Measurements from ENCODE around the gene RGL1. TPM values are rescaled to one million over a fixed set of nuclear protein-coding genes. Genes with fewer than 3 reads are reported as not detected.
"Not testable (repeated sequence)": the region's sequence is repeated elsewhere in the genome, so short reads cannot be mapped to it uniquely, and the experiment has no call there.

RGL1 gene
- polyA plus RNA-seq, result 45.2 TPM
- long read RNA-seq, donor 1, full-length matches to known transcripts, result 3 of 3 reads
- long read RNA-seq, donor 1, partial matches to known transcripts, result 0 of 3 reads
- long read RNA-seq, donor 1, other reads (novel, unspliced or antisense), result 0 of 3 reads
- long read RNA-seq, donor 2, full-length matches to known transcripts, result 8 of 35 reads
- long read RNA-seq, donor 2, partial matches to known transcripts, result 27 of 35 reads
- long read RNA-seq, donor 2, other reads (novel, unspliced or antisense), result 0 of 35 reads
- long read RNA-seq, donor 3, result 0 reads
- long read RNA-seq, donor 4, full-length matches to known transcripts, result 1 of 1 reads
- long read RNA-seq, donor 4, partial matches to known transcripts, result 0 of 1 reads
- long read RNA-seq, donor 4, other reads (novel, unspliced or antisense), result 0 of 1 reads
- long read RNA-seq, donor 5, full-length matches to known transcripts, result 1 of 1 reads
- long read RNA-seq, donor 5, partial matches to known transcripts, result 0 of 1 reads
- long read RNA-seq, donor 5, other reads (novel, unspliced or antisense), result 0 of 1 reads
- long read RNA-seq, donor 6, full-length matches to known transcripts, result 6 of 12 reads
- long read RNA-seq, donor 6, partial matches to known transcripts, result 6 of 12 reads
- long read RNA-seq, donor 6, other reads (novel, unspliced or antisense), result 0 of 12 reads
- long read RNA-seq, donor 7, full-length matches to known transcripts, result 1 of 1 reads
- long read RNA-seq, donor 7, partial matches to known transcripts, result 0 of 1 reads
- long read RNA-seq, donor 7, other reads (novel, unspliced or antisense), result 0 of 1 reads
- long read RNA-seq, donor 8, full-length matches to known transcripts, result 2 of 36 reads
- long read RNA-seq, donor 8, partial matches to known transcripts, result 34 of 36 reads
- long read RNA-seq, donor 8, other reads (novel, unspliced or antisense), result 0 of 36 reads
- long read RNA-seq, donor 9, full-length matches to known transcripts, result 3 of 8 reads
- long read RNA-seq, donor 9, partial matches to known transcripts, result 5 of 8 reads
- long read RNA-seq, donor 9, other reads (novel, unspliced or antisense), result 0 of 8 reads
- long read RNA-seq, donor 10, full-length matches to known transcripts, result 10 of 10 reads
- long read RNA-seq, donor 10, partial matches to known transcripts, result 0 of 10 reads
- long read RNA-seq, donor 10, other reads (novel, unspliced or antisense), result 0 of 10 reads
- long read RNA-seq, donor 11, full-length matches to known transcripts, result 2 of 2 reads
- long read RNA-seq, donor 11, partial matches to known transcripts, result 0 of 2 reads
- long read RNA-seq, donor 11, other reads (novel, unspliced or antisense), result 0 of 2 reads

- WGBS (ENCODE audit: insufficient coverage, low lambda C conversion rate), result no CpG with 5 or more reads among the region's 58 CpGs
- DNase-seq, result peak; percentile 81 to 89
- Histone ChIP-seq H3K4me1 (ENCODE audit: control insufficient read depth, insufficient read depth, low read length) (peaks cover 3% of the 10 kb centered on the region), H3K27ac (ENCODE audit: low read length) (peak within 1 kb of the TSS; percentile 93), H3K36me3 (ENCODE audit: control insufficient read depth, insufficient read depth, low read length) (peaks cover 2% of the 10 kb centered on the region), H3K9me3 (ENCODE audit: control insufficient read depth, low read depth, low read length) (peaks cover 5% of the 10 kb centered on the region), H3K27me3 (ENCODE audit: control insufficient read depth, insufficient read depth, low read length) (no peaks in the 10 kb centered on the region), H3K4me3 (ENCODE audit: low read length) (peak within 1 kb of the TSS; percentile 82)
These were observed at the start of gene RGL1 for GRCh38 chr1:183804916-183805841. Gene RGL1, plus strand, starts transcription at chr1:183805120. Its CDS starts 178 bp downstream, at chr1:183805298.

GRCh38 chr1:183756326-183756725 is 48.6 kb upstream of the RGL1 start:
- Histone ChIP-seq H3K27me3 (ENCODE audit: control insufficient read depth, insufficient read depth, low read length) (no peaks in the 10 kb centered on the region), H3K4me3 (ENCODE audit: low read length) (no peak overlapping the region), H3K36me3 (ENCODE audit: control insufficient read depth, insufficient read depth, low read length) (no peaks in the 10 kb centered on the region), H3K4me1 (ENCODE audit: control insufficient read depth, insufficient read depth, low read length) (peaks cover 8% of the 10 kb centered on the region), H3K9me3 (ENCODE audit: control insufficient read depth, low read depth, low read length) (peaks cover 9% of the 10 kb centered on the region), H3K27ac (ENCODE audit: low read length) (no peak overlapping the region)
- WGBS (ENCODE audit: insufficient coverage, low lambda C conversion rate), result 100% methylated on average over 1 of the region's 2 CpGs
- DNase-seq, result no peak

- no peaks in the 10 kb centered on the region for H3K27me3 ChIP-seq (ENCODE audit: control insufficient read depth, insufficient read depth, low read length)
- H3K4me3 ChIP-seq (ENCODE audit: low read length), result no peak overlapping the region
- H3K27ac ChIP-seq (ENCODE audit: low read length), result no peak overlapping the region
- H3K9me3 ChIP-seq (ENCODE audit: control insufficient read depth, low read depth, low read length), result peaks cover 4% of the 10 kb centered on the region
- DNase-seq, result no peak
- H3K4me1 ChIP-seq (ENCODE audit: control insufficient read depth, insufficient read depth, low read length), result peaks cover 8% of the 10 kb centered on the region
- no peaks in the 10 kb centered on the region for H3K36me3 ChIP-seq (ENCODE audit: control insufficient read depth, insufficient read depth, low read length)
- no CpG with 5 or more reads among the region's 4 CpGs for WGBS (ENCODE audit: insufficient coverage, low lambda C conversion rate)
These were observed 47.9 kb upstream of the RGL1 start for GRCh38 chr1:183757061-183757460.

GRCh38 chr1:183758913-183759312 is 46.0 kb upstream of the RGL1 start:
- Histone ChIP-seq H3K9me3 (ENCODE audit: control insufficient read depth, low read depth, low read length) (no peaks in the 10 kb centered on the region), H3K36me3 (ENCODE audit: control insufficient read depth, insufficient read depth, low read length) (no peaks in the 10 kb centered on the region), H3K4me1 (ENCODE audit: control insufficient read depth, insufficient read depth, low read length) (peaks cover 8% of the 10 kb centered on the region), H3K27ac (ENCODE audit: low read length) (no peak overlapping the region), H3K27me3 (ENCODE audit: control insufficient read depth, insufficient read depth, low read length) (no peaks in the 10 kb centered on the region), H3K4me3 (ENCODE audit: low read length) (no peak overlapping the region)
- peak in 1 of 2 donors; percentile 17 for DNase-seq
- 45% methylated on average over 2 of the region's 3 CpGs for WGBS (ENCODE audit: insufficient coverage, low lambda C conversion rate)

- Histone ChIP-seq H3K4me1 (ENCODE audit: control insufficient read depth, insufficient read depth, low read length) (peaks cover 8% of the 10 kb centered on the region), H3K9me3 (ENCODE audit: control insufficient read depth, low read depth, low read length) (peaks cover 3% of the 10 kb centered on the region), H3K27me3 (ENCODE audit: control insufficient read depth, insufficient read depth, low read length) (no peaks in the 10 kb centered on the region), H3K27ac (ENCODE audit: low read length) (no peak overlapping the region), H3K36me3 (ENCODE audit: control insufficient read depth, insufficient read depth, low read length) (no peaks in the 10 kb centered on the region), H3K4me3 (ENCODE audit: low read length) (no peak overlapping the region)
- DNase-seq, result no peak
- WGBS (ENCODE audit: insufficient coverage, low lambda C conversion rate), result no CpG with 5 or more reads among the region's 2 CpGs
These were observed 44.3 kb upstream of the RGL1 start for GRCh38 chr1:183760661-183761060.

- peaks cover 3% of the 10 kb centered on the region for H3K9me3 ChIP-seq (ENCODE audit: control insufficient read depth, low read depth, low read length)
- peaks cover 8% of the 10 kb centered on the region for H3K4me1 ChIP-seq (ENCODE audit: control insufficient read depth, insufficient read depth, low read length)
- H3K27me3 ChIP-seq (ENCODE audit: control insufficient read depth, insufficient read depth, low read length), result no peaks in the 10 kb centered on the region
- DNase-seq, result no peak
- H3K36me3 ChIP-seq (ENCODE audit: control insufficient read depth, insufficient read depth, low read length), result no peaks in the 10 kb centered on the region
- H3K4me3 ChIP-seq (ENCODE audit: low read length), result no peak overlapping the region
- WGBS (ENCODE audit: insufficient coverage, low lambda C conversion rate), result no CpG with 5 or more reads among the region's 1 CpG
- no peak overlapping the region for H3K27ac ChIP-seq (ENCODE audit: low read length)
These were observed 43.0 kb upstream of the RGL1 start for GRCh38 chr1:183761871-183762270.

GRCh38 chr1:183762856-183763255 is 42.1 kb upstream of the RGL1 start:
- H3K27ac ChIP-seq (ENCODE audit: low read length); H3K4me1 ChIP-seq (ENCODE audit: control insufficient read depth, insufficient read depth, low read length); H3K36me3 ChIP-seq (ENCODE audit: control insufficient read depth, insufficient read depth, low read length); H3K4me3 ChIP-seq (ENCODE audit: low read length); H3K9me3 ChIP-seq (ENCODE audit: control insufficient read depth, low read depth, low read length); H3K27me3 ChIP-seq (ENCODE audit: control insufficient read depth, insufficient read depth, low read length); DNase-seq: not testable (repeated sequence)

- no peak overlapping the region for H3K4me3 ChIP-seq (ENCODE audit: low read length)
- no peak for DNase-seq
- no peaks in the 10 kb centered on the region for H3K27me3 ChIP-seq (ENCODE audit: control insufficient read depth, insufficient read depth, low read length)
- H3K27ac ChIP-seq (ENCODE audit: low read length), result no peak overlapping the region
- H3K4me1 ChIP-seq (ENCODE audit: control insufficient read depth, insufficient read depth, low read length), result no peaks in the 10 kb centered on the region
- peaks cover 3% of the 10 kb centered on the region for H3K9me3 ChIP-seq (ENCODE audit: control insufficient read depth, low read depth, low read length)
- H3K36me3 ChIP-seq (ENCODE audit: control insufficient read depth, insufficient read depth, low read length), result no peaks in the 10 kb centered on the region
These were observed 39.9 kb upstream of the RGL1 start for GRCh38 chr1:183764981-183765380.

GRCh38 chr1:183769956-183770815 is 34.7 kb upstream of the RGL1 start:
- Histone ChIP-seq H3K9me3 (ENCODE audit: control insufficient read depth, low read depth, low read length) (peaks cover 8% of the 10 kb centered on the region), H3K27me3 (ENCODE audit: control insufficient read depth, insufficient read depth, low read length) (no peaks in the 10 kb centered on the region), H3K27ac (ENCODE audit: low read length) (no peak overlapping the region), H3K4me3 (ENCODE audit: low read length) (no peak overlapping the region), H3K4me1 (ENCODE audit: control insufficient read depth, insufficient read depth, low read length) (no peaks in the 10 kb centered on the region), H3K36me3 (ENCODE audit: control insufficient read depth, insufficient read depth, low read length) (no peaks in the 10 kb centered on the region)
- DNase-seq, result no peak
- 100% methylated on average over 2 of the region's 5 CpGs for WGBS (ENCODE audit: insufficient coverage, low lambda C conversion rate)

Measured in large intestine (tissue), 12 donors.